Naive thymus-derived CD8-positive, alpha-beta T cell (primary cell): Measurements from ENCODE around the gene NDUFB3. TPM values are rescaled to one million over a fixed set of nuclear protein-coding genes. Genes with fewer than 3 reads are reported as not detected.
"Not testable (repeated sequence)": the region's sequence is repeated elsewhere in the genome, so short reads cannot be mapped to it uniquely, and the experiment has no call there.

Experiments
- ATAC-seq, 2 donors: fragments of 150-1000 bp; cut with Tn5 transposase in 1 of 2; sonication (Bioruptor Pico), chemical (Tn5 transposase) in 1 of 2; 1 replicate in 1 of 2; 2 replicates in 1 of 2; pipeline ENCODE4 v1.10.0; 2021; ENCODE audit warnings: mild to moderate bottlenecking in 2 of 2, moderate library complexity in 2 of 2
- POLR2A ChIA-PET: fragments of 350-600 bp; sonication (Branson Sonifier 250); formaldehyde crosslinking; loops from one replicate; lab custom pipeline; 2021; ENCODE audit warnings: antibody characterized with exemption; lab: Charles Lee
- DNase-seq, 10 donors: peaks; one replicate each; pipeline versions ENCODE4 v3.0.0 to v3.0.0-alpha.2; 2020 to 2022
- H3K27ac Mint-ChIP-seq, 10 donors: one replicate each; pipeline ENCODE4 v1.8.0; 2020 to 2022; ENCODE audit warnings: mild to moderate bottlenecking in 10 of 10, mixed read lengths in 10 of 10, moderate library complexity in 4 of 10, inconsistent platforms in 1 of 10
- H3K27me3 Mint-ChIP-seq, 5 donors: one replicate each; pipeline ENCODE4 v1.8.0; 2021 to 2022; ENCODE audit warnings: mixed read lengths in 5 of 5
- H3K36me3 Mint-ChIP-seq, 3 donors: one replicate each; pipeline ENCODE4 v1.8.0; 2020 to 2022; ENCODE audit warnings: mixed read lengths in 3 of 3, mild to moderate bottlenecking in 2 of 3, inconsistent platforms in 1 of 3
- H3K4me1 Mint-ChIP-seq, 4 donors: one replicate each; pipeline ENCODE4 v1.8.0; 2021 to 2022; ENCODE audit warnings: mixed read lengths in 4 of 4
- H3K4me3 Mint-ChIP-seq, 10 donors: one replicate each; pipeline ENCODE4 v1.8.0; 2020 to 2022; ENCODE audit warnings: mild to moderate bottlenecking in 10 of 10, mixed read lengths in 10 of 10, moderate library complexity in 6 of 10, inconsistent platforms in 1 of 10
- H3K9me3 Mint-ChIP-seq, 9 donors: one replicate each; pipeline ENCODE4 v1.8.0; 2020 to 2022; ENCODE audit warnings: mixed read lengths in 9 of 9, mild to moderate bottlenecking in 3 of 9, inconsistent platforms in 1 of 9, moderate library complexity in 1 of 9
- polyA plus RNA-seq, 3 donors: library from polyadenylated mRNA; unstranded; fragments of 300-500 nt; fragmentation: Illumina TruSeq; gene quantifications; one replicate each; pipeline ENCODE4 v1.2.3, GENCODE V29; 2021
- total RNA-seq, 8 experiments: library from RNA in 2 of 8; stranded (reverse) in 2 of 8; gene quantifications; one replicate each; pipeline ENCODE4 v1.2.3 and lab custom pipeline; 2021 to 2026

NDUFB3 gene
- total and polyA plus RNA-seq, 5 experiments from 2014 or later, result 40.6 to 299 (median 279) TPM

GRCh38 chr2:201057715-201058248, 14.0 kb upstream of the NDUFB3 start:
- peaks cover 17 to 44% (median 37%) of the 10 kb centered on the region in 4 donors for H3K4me1 Mint-ChIP-seq
- POLR2A ChIA-PET, result interaction anchor here (0.9 kb wide), 1 partner anchor 17 kb away, joined by 4 read pairs; no protein-coding TSS in a partner anchor
- H3K36me3 Mint-ChIP-seq, result peaks cover 0 to 54% (median 2%) of the 10 kb centered on the region in 3 donors
- ATAC-seq (no peak), DNase-seq (no peak)
- H3K4me3 Mint-ChIP-seq, result no peak overlapping the region
- H3K9me3 Mint-ChIP-seq, result no peaks in the 10 kb centered on the region
- H3K27ac Mint-ChIP-seq, result peak overlapping the region in 8 of 10 donors; percentile 6 to 86 (median 19)
- no peaks in the 10 kb centered on the region for H3K27me3 Mint-ChIP-seq

DNA sequence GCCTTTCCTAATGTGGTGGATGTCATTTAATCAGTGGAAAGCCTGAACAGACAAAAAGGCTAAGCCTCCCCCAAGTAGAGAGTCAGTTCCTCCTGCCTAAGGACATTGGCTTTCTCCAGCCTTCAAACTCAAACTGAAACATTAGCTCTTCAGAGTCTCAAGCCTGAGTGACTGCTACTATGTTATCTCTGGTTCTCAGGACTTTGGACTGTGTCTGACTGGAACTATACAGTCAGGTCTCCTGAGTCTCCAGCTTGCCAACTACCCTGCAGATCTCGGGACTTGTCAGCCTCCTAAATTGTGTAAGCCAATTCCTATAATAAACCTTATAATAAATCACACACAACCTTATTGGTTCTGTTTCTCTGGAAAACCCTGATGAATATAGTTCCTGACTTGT, 12.9 kb upstream of the NDUFB3 start:
- no peaks in the 10 kb centered on the region for H3K9me3 Mint-ChIP-seq
- ATAC-seq (no peak), DNase-seq (no peak)
- peaks cover 0 to 57% (median 2%) of the 10 kb centered on the region in 3 donors for H3K36me3 Mint-ChIP-seq
- POLR2A ChIA-PET, result interaction anchor here (0.8 kb wide), 1 partner anchor 11 kb away, joined by 3 read pairs; no protein-coding TSS in a partner anchor
- H3K27ac Mint-ChIP-seq, result peak overlapping the region in 5 of 10 donors; percentile 11 to 58 (median 46)
- no peaks in the 10 kb centered on the region for H3K27me3 Mint-ChIP-seq
- H3K4me1 Mint-ChIP-seq, result peaks cover 27 to 50% (median 46%) of the 10 kb centered on the region in 4 donors
- H3K4me3 Mint-ChIP-seq, result no peak overlapping the region

GRCh38 chr2:201059961-201060755, 11.6 kb upstream of the NDUFB3 start:
- DNase-seq (no peak), ATAC-seq (no peak)
- H3K4me3 Mint-ChIP-seq, result no peak overlapping the region
- H3K4me1 Mint-ChIP-seq, result peaks cover 28 to 53% (median 52%) of the 10 kb centered on the region in 4 donors
- POLR2A ChIA-PET, result interaction anchor here (0.6 kb wide), 2 partner anchors 43 to 58 kb away, joined by 3 read pairs; no protein-coding TSS in a partner anchor
- H3K36me3 Mint-ChIP-seq, result peaks cover 0 to 49% (median 2%) of the 10 kb centered on the region in 3 donors
- H3K27ac Mint-ChIP-seq, result peak overlapping the region in 7 of 10 donors; percentile 16 to 61 (median 31)
- no peaks in the 10 kb centered on the region for H3K27me3 Mint-ChIP-seq
- H3K9me3 Mint-ChIP-seq, result no peaks in the 10 kb centered on the region

- H3K4me3 Mint-ChIP-seq, H3K9me3 Mint-ChIP-seq, H3K27me3 Mint-ChIP-seq, ATAC-seq, POLR2A ChIA-PET, DNase-seq: not testable (repeated sequence)
- Mint-ChIP-seq H3K4me1 (peaks cover 31 to 59% (median 55%) of the 10 kb centered on the region in 4 donors), H3K36me3 (peaks cover 0 to 47% (median 2%) of the 10 kb centered on the region in 3 donors), H3K27ac (peak overlapping the region in 1 of 10 donors; percentile 56)
These were observed 8.3 kb upstream of the NDUFB3 start for GRCh38 chr2:201063516-201063915.

DNA sequence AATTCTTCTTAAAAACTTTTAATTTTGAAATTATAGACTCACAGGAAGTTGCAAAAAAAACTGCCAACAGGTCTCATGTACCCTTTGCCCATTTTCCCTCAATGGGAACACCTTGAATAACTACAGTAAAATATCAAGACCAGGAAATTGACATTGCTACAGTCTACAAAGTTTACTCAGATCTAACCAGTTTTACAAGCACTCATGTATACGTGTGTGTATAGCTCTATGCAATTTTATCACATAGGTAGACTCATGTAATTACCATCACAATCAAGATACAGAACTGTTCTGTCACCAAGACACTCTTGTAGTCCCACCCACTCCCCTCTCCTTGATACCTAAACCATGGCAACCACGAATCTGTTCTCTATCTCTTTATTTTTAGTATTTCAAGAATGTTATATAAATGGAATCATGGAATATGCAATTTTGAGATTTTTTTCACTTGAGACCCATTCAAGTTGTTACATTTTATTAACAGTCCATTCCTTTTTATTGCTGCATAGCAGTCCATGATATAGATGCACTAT, 6.9 kb upstream of the NDUFB3 start:
- no peaks in the 10 kb centered on the region for H3K9me3 Mint-ChIP-seq
- no peak overlapping the region for H3K4me3 Mint-ChIP-seq
- no peak for DNase-seq
- H3K36me3 Mint-ChIP-seq, result peaks cover 0 to 36% (median 0%) of the 10 kb centered on the region in 3 donors
- no peaks in the 10 kb centered on the region for H3K27me3 Mint-ChIP-seq
- no peak for ATAC-seq
- peaks cover 37 to 59% (median 55%) of the 10 kb centered on the region in 4 donors for H3K4me1 Mint-ChIP-seq
- H3K27ac Mint-ChIP-seq, result peak overlapping the region in 3 of 10 donors; percentile 27 to 62 (median 37)
- POLR2A ChIA-PET, result no interaction called here

GRCh38 chr2:201070948-201071478, 788 bp upstream of the NDUFB3 start:
- peaks cover 0 to 2% (median 0%) of the 10 kb centered on the region in 5 donors for H3K27me3 Mint-ChIP-seq
- peaks cover 27 to 62% (median 53%) of the 10 kb centered on the region in 4 donors for H3K4me1 Mint-ChIP-seq
- H3K36me3 Mint-ChIP-seq, result peaks cover 0 to 12% (median 0%) of the 10 kb centered on the region in 3 donors
- no peaks in the 10 kb centered on the region for H3K9me3 Mint-ChIP-seq
- POLR2A ChIA-PET, result interaction anchor here (0.8 to 6.3 kb wide), 9 partner anchors 12 to 358 kb away, joined by 3 to 75 read pairs (median 5); partner anchors contain the start of genes CFLAR, CLK1, NIF3L1 and ORC2
- no peak for DNase-seq
- peak overlapping the region; percentile 93 to 99 (median 96) for H3K4me3 Mint-ChIP-seq
- peak; percentile 60 to 63 for ATAC-seq
- peak overlapping the region; percentile 94 to 99 (median 98) for H3K27ac Mint-ChIP-seq

DNA sequence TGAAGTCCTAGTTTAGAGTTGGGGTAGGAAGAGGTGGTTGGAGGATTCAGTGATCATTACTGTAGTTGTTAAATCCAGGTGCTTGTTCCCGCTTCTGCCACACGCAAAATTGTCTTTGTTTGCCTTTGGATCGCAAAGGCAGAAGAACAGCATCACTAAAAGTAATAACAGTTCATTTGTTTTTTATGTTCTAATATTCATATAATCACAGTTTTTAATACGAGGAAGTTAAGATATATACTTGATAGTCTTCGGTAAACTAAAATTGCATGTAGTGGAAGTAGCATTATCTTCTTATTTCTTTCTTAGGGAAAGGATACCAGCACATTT, 365 bp downstream of the NDUFB3 start:
- Mint-ChIP-seq H3K4me1 (peaks cover 23 to 52% (median 45%) of the 10 kb centered on the region in 4 donors), H3K9me3 (no peaks in the 10 kb centered on the region), H3K36me3 (peaks cover 0 to 7% (median 0%) of the 10 kb centered on the region in 3 donors), H3K27ac (peak overlapping the region; percentile 94 to 99 (median 98)), H3K4me3 (peak overlapping the region; percentile 93 to 99 (median 96)), H3K27me3 (peaks cover 0 to 2% (median 0%) of the 10 kb centered on the region in 5 donors)
- no peak for DNase-seq
- no peak for ATAC-seq
- POLR2A ChIA-PET, result interaction anchor here (0.6 to 6.3 kb wide), 8 partner anchors 16 to 183 kb away, joined by 3 to 75 read pairs (median 4); partner anchors contain the start of genes CFLAR, NIF3L1, ORC2 and PPIL3

DNA sequence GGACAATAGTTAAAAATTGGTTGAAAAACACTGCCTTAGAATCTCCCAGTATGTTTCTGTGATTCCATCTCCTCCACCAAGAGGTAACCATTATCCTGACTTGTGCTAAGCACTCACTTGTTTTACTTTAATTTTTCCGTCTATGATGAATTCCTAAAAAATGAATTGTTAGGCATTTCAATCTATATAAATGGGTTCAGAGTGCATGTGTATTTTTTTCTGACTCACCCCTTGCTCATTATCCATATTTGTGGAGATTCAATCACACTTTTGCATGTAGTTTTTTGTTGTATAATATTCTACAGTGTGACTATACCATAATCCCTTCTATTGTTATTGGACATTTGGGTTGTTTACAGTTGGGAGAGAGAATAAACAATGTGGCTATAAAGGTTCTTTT, 1.3 kb downstream of the NDUFB3 start:
- Mint-ChIP-seq H3K4me1 (peaks cover 23 to 51% (median 44%) of the 10 kb centered on the region in 4 donors), H3K9me3 (no peaks in the 10 kb centered on the region), H3K27me3 (peaks cover 0 to 2% (median 0%) of the 10 kb centered on the region in 5 donors), H3K4me3 (peak overlapping the region; percentile 26 to 95 (median 78)), H3K27ac (peak overlapping the region in 6 of 10 donors; percentile 13 to 85 (median 61)), H3K36me3 (peaks cover 0 to 5% (median 0%) of the 10 kb centered on the region in 3 donors)
- DNase-seq (no peak), ATAC-seq (no peak)
- POLR2A ChIA-PET, result interaction anchor here (0.7 to 6.3 kb wide), 4 partner anchors 44 to 184 kb away, joined by 3 to 75 read pairs (median 4); partner anchors contain the start of genes CFLAR, NIF3L1 and PPIL3

GRCh38 chr2:201074996-201075395, 3.2 kb downstream of the NDUFB3 start:
- peaks cover 0 to 2% (median 0%) of the 10 kb centered on the region in 5 donors for H3K27me3 Mint-ChIP-seq
- peaks cover 13 to 37% (median 32%) of the 10 kb centered on the region in 4 donors for H3K4me1 Mint-ChIP-seq
- DNase-seq, result no peak
- no peak for ATAC-seq
- no peaks in the 10 kb centered on the region for H3K9me3 Mint-ChIP-seq
- H3K4me3 Mint-ChIP-seq, result peak overlapping the region in 2 of 10 donors; percentile 9 to 24
- H3K36me3 Mint-ChIP-seq, result peaks cover 0 to 17% (median 4%) of the 10 kb centered on the region in 3 donors
- H3K27ac Mint-ChIP-seq, result peak overlapping the region in 2 of 10 donors; percentile 30 to 33
- POLR2A ChIA-PET, result interaction anchor here (2.0 kb wide), 1 partner anchor 41 kb away, joined by 7 read pairs; the partner anchor contains the start of gene CFLAR

DNA sequence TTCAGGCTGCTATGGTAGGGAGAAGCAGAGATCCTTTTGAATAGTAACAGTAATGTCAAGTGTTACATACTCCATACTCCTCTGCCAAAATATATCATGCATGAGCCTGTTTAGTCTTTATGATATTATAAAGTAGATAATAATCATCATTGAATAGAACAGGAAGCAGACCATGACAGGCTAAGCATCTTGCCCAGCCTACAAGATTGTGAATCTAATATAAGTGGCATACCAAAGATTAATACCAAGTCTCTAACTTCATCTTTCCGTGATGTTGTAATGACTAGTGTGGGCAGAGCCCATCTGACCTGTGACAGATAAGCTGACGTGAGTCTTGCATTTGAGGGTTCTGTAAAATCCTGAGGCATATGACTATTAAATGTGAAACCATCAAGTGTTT, 13.1 kb downstream of the NDUFB3 start:
- POLR2A ChIA-PET, result interaction anchor here (0.8 kb wide), 1 partner anchor 225 kb away, joined by 6 read pairs; no protein-coding TSS in a partner anchor
- Mint-ChIP-seq H3K27me3 (no peaks in the 10 kb centered on the region), H3K9me3 (no peaks in the 10 kb centered on the region), H3K4me3 (no peak overlapping the region), H3K36me3 (peaks cover 0 to 81% (median 22%) of the 10 kb centered on the region in 3 donors), H3K27ac (peak overlapping the region in 6 of 10 donors; percentile 1 to 61 (median 32)), H3K4me1 (peaks cover 0 to 13% (median under 1%) of the 10 kb centered on the region in 4 donors)
- DNase-seq (no peak), ATAC-seq (no peak)

DNA sequence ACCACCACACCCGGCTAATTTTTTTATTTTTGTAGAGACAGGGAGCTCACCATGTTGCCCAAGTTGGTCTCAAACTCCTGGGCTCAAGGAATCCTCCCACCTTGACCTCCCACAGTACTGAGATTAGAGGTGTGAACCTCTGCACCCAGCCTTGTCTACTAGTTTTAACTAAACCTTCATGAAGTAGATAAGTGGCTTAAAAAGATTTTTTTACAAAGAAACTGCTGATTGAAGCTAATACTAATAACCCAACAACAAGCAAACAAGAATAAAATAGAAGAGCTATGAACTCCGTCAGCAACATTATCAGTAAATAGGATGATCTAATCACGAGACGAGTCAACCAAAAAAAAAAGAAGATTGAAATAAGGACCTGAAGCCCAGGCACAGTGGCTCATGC, 18.8 kb downstream of the NDUFB3 start:
- Mint-ChIP-seq H3K36me3 (peaks cover 0 to 39% (median 13%) of the 10 kb centered on the region in 3 donors), H3K27me3 (no peaks in the 10 kb centered on the region)

GRCh38 chr2:201093573-201093972, 21.8 kb downstream of the NDUFB3 start:
- POLR2A ChIA-PET, result no interaction called here
- H3K27ac Mint-ChIP-seq, result no peak overlapping the region
- no peak for ATAC-seq

More for the DNA sequence above, 18.8 kb downstream of the NDUFB3 start:
- no peak for DNase-seq
- no peak for ATAC-seq
- Mint-ChIP-seq H3K27ac (peak overlapping the region in 2 of 10 donors; percentile 53 to 65), H3K4me1 (no peaks in the 10 kb centered on the region), H3K4me3 (no peak overlapping the region), H3K9me3 (no peaks in the 10 kb centered on the region)
- POLR2A ChIA-PET, result no interaction called here

More at GRCh38 chr2:201093573-201093972, 21.8 kb downstream of the NDUFB3 start:
- DNase-seq, result no peak
- Mint-ChIP-seq H3K9me3 (no peaks in the 10 kb centered on the region), H3K27me3 (no peaks in the 10 kb centered on the region), H3K36me3 (peaks cover 0 to 12% (median 4%) of the 10 kb centered on the region in 3 donors), H3K4me3 (no peak overlapping the region), H3K4me1 (no peaks in the 10 kb centered on the region)
